ENCODE measurements around the gene TSTD2.
"Not testable (repeated sequence)": the region's sequence is repeated elsewhere in the genome, so short reads cannot be mapped to it uniquely, and the experiment has no call there.

DNA sequence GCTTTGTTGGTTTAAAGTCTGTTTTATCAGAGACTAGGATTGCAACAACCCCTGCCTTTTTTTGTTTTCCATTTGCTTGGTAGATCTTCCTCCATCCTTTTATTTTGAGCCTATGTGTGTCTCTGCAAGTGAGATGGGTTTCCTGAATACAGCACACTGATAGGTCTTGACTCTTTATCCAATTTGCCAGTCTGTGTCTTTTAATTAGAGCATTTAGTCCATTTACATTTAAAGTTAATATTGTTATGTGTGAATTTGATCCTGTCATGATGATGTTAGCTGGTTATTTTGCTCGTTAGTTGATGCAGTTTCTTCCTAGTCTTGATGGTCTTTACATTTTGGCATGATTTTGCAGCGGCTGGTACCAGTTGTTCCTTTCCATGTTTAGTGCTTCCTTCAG lies 48.4 kb downstream of the TSTD2 start:
- TF ChIP-seq, protein P1, sequence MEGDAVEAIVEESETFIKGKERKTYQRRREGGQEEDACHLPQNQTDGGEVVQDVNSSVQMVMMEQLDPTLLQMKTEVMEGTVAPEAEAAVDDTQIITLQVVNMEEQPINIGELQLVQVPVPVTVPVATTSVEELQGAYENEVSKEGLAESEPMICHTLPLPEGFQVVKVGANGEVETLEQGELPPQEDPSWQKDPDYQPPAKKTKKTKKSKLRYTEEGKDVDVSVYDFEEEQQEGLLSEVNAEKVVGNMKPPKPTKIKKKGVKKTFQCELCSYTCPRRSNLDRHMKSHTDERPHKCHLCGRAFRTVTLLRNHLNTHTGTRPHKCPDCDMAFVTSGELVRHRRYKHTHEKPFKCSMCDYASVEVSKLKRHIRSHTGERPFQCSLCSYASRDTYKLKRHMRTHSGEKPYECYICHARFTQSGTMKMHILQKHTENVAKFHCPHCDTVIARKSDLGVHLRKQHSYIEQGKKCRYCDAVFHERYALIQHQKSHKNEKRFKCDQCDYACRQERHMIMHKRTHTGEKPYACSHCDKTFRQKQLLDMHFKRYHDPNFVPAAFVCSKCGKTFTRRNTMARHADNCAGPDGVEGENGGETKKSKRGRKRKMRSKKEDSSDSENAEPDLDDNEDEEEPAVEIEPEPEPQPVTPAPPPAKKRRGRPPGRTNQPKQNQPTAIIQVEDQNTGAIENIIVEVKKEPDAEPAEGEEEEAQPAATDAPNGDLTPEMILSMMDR (IDR thresholded peaks at IDR 0.05): not testable (repeated sequence)
- not testable (repeated sequence) for TF ChIP-seq POLR2A (IDR thresholded peaks at IDR 0.05)
